CD8-positive, alpha-beta memory T cell (primary cell): ENCODE measurements around the gene CCDC138. TPM values are rescaled to one million over a fixed set of nuclear protein-coding genes. Genes with fewer than 3 reads are reported as not detected.
"Not testable (repeated sequence)": the region's sequence is repeated elsewhere in the genome, so short reads cannot be mapped to it uniquely, and the experiment has no call there.

Experiments
- CTCF ChIA-PET: fragments of 350-600 bp; sonication (Branson Sonifier 250); formaldehyde crosslinking; loops from one replicate; lab custom pipeline; 2021; ENCODE audit warnings: antibody characterized with exemption; lab: Charles Lee
- POLR2A ChIA-PET: fragments of 350-600 bp; sonication (Branson Sonifier 250); formaldehyde crosslinking; loops from one replicate; lab custom pipeline; 2021; ENCODE audit warnings: antibody characterized with exemption; lab: Charles Lee
- DNase-seq, 5 donors: peaks; one replicate each; pipeline versions ENCODE4 v3.0.0 to v3.0.0-alpha.2; 2020 to 2022; ENCODE audit warnings: mixed read lengths in 1 of 5
- H3K27ac ChIP-seq: one replicate; pipeline ENCODE4 v1.7.0; 2013; ENCODE audit warnings: low read depth, mild to moderate bottlenecking, low read length, moderate library complexity
- H3K27me3 ChIP-seq: 2 replicates; pipeline ENCODE4 v1.7.0; 2013; ENCODE audit warnings: low read length, mild to moderate bottlenecking; ENCODE audit not compliant: insufficient read depth, poor library complexity, severe bottlenecking
- H3K36me3 ChIP-seq: 2 replicates; pipeline ENCODE4 v1.7.0; 2013; ENCODE audit warnings: mild to moderate bottlenecking, low read length, moderate library complexity; ENCODE audit not compliant: insufficient read depth
- H3K4me1 ChIP-seq: 2 replicates; pipeline ENCODE4 v1.7.0; 2013; ENCODE audit warnings: mild to moderate bottlenecking, low read length, moderate library complexity; ENCODE audit not compliant: insufficient read depth
- H3K4me3 ChIP-seq: 2 replicates; pipeline ENCODE4 v1.7.0; 2013; ENCODE audit warnings: mild to moderate bottlenecking, low read length
- H3K9me3 ChIP-seq: 2 replicates; pipeline ENCODE4 v1.7.0; 2013; ENCODE audit warnings: mild to moderate bottlenecking, low read length
- H3K27ac Mint-ChIP-seq, 8 donors: one replicate each; pipeline ENCODE4 v1.8.0; 2020 to 2021; ENCODE audit warnings: mixed read lengths in 8 of 8, mild to moderate bottlenecking in 6 of 8, inconsistent platforms in 3 of 8, moderate library complexity in 3 of 8
- H3K27me3 Mint-ChIP-seq, 2 donors: one replicate each; pipeline ENCODE4 v1.8.0; 2020 to 2021; ENCODE audit warnings: mixed read lengths in 2 of 2, mild to moderate bottlenecking in 1 of 2, moderate library complexity in 1 of 2
- H3K36me3 Mint-ChIP-seq, 3 donors: one replicate each; pipeline ENCODE4 v1.8.0; 2020 to 2021; ENCODE audit warnings: mixed read lengths in 3 of 3, inconsistent platforms in 1 of 3, mild to moderate bottlenecking in 1 of 3
- H3K4me1 Mint-ChIP-seq, 3 donors: one replicate each; pipeline ENCODE4 v1.8.0; 2020 to 2021; ENCODE audit warnings: mixed read lengths in 3 of 3, inconsistent platforms in 1 of 3, mild to moderate bottlenecking in 1 of 3
- H3K4me3 Mint-ChIP-seq, 7 donors: one replicate each; pipeline ENCODE4 v1.8.0; 2020 to 2021; ENCODE audit warnings: mixed read lengths in 7 of 7, mild to moderate bottlenecking in 6 of 7, moderate library complexity in 4 of 7, inconsistent platforms in 2 of 7
- H3K9me3 Mint-ChIP-seq, 5 donors: one replicate each; pipeline ENCODE4 v1.8.0; 2020 to 2022; ENCODE audit warnings: mixed read lengths in 5 of 5, mild to moderate bottlenecking in 3 of 5, moderate library complexity in 2 of 5, inconsistent platforms in 1 of 5
- polyA plus RNA-seq: library from polyadenylated mRNA; unstranded; fragments of 300-500 nt; fragmentation: Illumina TruSeq; gene quantifications from one replicate; pipeline ENCODE4 v1.2.3, GENCODE V29; 2021
- total RNA-seq, 2 experiments: library from RNA; stranded (reverse); gene quantifications; one replicate each; pipeline ENCODE4 v1.2.3, GENCODE V29; 2021

The CCDC138 gene, protein sequence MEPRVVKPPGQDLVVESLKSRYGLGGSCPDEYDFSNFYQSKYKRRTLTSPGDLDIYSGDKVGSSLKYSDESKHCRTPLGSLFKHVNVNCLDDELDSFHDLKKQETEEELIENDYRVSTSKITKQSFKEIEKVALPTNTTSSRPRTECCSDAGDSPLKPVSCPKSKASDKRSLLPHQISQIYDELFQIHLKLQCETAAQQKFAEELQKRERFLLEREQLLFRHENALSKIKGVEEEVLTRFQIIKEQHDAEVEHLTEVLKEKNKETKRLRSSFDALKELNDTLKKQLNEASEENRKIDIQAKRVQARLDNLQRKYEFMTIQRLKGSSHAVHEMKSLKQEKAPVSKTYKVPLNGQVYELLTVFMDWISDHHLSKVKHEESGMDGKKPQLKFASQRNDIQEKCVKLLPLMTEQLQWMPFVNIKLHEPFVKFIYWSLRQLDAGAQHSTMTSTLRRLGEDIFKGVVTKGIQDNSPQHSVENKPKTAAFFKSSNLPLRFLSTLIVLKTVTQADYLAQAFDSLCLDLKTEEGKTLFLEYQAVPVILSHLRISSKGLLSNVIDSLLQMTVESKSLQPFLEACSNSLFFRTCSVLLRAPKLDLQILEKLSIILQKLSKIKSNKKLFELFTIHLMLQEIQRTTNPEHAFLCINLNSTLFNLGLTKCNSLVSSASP
- total RNA-seq: 10 to 100 TPM; 12.8 to 16.2 TPM
- 4.4 TPM for polyA plus RNA-seq

DNA sequence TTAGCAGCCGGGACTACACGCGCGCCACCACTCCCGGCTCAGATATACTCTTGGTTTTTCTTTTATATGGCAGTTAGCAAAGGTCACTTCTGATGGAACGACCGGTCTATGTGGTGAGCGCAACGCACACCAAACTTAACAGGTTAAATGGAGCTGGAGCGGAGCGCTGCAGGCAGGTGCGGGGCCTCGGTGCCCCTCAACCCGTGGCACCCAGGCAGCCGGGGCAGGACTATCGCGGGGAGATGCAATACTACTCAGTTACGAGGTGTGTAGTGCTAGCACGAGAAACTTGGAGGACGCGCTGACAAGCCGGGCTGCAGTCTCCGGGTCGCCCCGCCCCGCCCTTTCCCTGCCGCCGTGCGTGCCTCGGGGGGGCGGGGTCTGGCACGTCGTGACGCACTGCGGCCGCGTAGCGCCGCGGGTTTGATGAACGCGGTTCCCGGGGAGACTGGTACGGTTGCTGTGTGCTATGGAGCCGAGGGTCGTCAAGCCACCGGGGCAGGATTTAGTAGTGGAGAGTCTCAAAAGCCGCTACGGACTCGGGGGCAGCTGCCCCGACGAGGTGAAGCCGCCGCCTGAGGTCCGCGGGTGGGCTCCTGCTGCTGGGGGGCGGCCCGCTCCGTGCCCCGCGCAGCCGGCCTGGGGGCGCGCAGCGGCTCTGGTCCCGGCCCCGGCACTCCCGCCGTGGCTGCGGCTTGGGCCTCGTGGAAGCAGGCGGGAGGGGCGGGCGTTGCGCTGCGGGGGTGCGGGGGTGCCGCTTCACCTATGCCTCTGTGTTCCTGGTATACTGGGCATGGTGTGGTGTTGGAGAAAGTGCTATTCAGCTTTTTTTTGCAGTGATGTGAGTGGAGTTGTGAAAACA is at the start of gene CCDC138:
CCDC138 (plus strand) TSS at position 418 of the 862 bp plus-strand sequence; CDS start at position 470, 52 bp downstream.
- peak; percentile 85 to 92 (median 89) for DNase-seq
- CTCF ChIA-PET: no interaction called here
- Mint-ChIP-seq H3K4me3 (peak within 1 kb of the TSS; percentile 87 to 100 (median 96)), H3K9me3 (peaks cover 0 to 2% (median 0%) of the 10 kb centered on the region in 5 donors), H3K4me1 (peaks cover 14 to 24% (median 23%) of the 10 kb centered on the region in 3 donors), H3K36me3 (peaks cover 0 to 44% (median 15%) of the 10 kb centered on the region in 3 donors), H3K27me3 (peaks cover 0 to 3% of the 10 kb centered on the region in 2 donors), H3K27ac (peak within 1 kb of the TSS; percentile 30 to 100 (median 98))
- H3K27me3 ChIP-seq: no peaks in the 10 kb centered on the region
- no peaks in the 10 kb centered on the region for H3K9me3 ChIP-seq
- peaks cover 8% of the 10 kb centered on the region for H3K4me1 ChIP-seq
- peaks cover 12% of the 10 kb centered on the region for H3K36me3 ChIP-seq
- H3K27ac ChIP-seq: peak within 1 kb of the TSS; percentile 80
- POLR2A ChIA-PET: interaction anchor here (0.6 kb wide), 2 partner anchors 108 to 227 kb away, joined by 3 read pairs; no protein-coding TSS in a partner anchor
- H3K4me3 ChIP-seq: peak within 1 kb of the TSS; percentile 89

DNA sequence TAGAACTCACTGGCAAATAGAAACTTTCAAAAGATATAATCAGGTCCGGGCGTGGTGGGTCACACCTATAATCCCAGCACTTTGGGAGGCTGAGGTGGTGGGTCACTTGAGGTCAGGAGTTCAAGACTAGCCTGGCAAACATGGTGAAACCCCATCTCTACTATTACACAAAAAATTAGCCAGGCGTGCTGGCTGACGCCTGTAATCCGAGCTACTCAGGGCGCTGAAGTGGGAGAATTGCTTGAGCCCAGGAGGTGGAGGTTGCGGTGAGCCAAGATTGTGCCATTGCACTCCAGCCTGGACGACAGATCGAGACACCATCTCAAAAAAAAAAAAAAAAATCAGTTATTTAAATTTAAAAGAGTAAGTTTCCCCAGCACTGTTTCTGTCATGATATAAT is 28.6 kb upstream of the CCDC138 start:
- POLR2A ChIA-PET, CTCF ChIA-PET: not testable (repeated sequence)

DNA sequence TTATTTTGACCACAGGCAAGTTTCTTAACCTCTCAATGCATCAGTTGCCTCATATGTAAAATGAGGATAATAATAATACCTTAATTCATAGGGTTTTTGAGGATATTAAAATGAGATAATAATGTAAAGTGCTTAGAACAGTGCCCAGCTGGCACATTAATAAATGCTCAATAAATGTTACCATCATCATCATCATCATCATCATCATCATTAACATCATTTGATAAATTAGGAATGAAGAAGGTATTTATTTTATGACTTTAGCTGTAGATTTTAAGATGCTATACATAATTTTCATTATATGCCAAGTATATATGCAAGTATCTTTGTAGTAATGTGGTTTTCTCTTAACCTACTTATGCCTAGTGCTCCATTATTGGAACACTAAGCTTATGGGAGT is 24.0 kb upstream of the CCDC138 start:
- CTCF ChIA-PET, H3K4me3 Mint-ChIP-seq, POLR2A ChIA-PET: not testable (repeated sequence)

More for the DNA sequence above, 28.6 kb upstream of the CCDC138 start:
- H3K27me3 Mint-ChIP-seq, H3K27ac Mint-ChIP-seq, H3K9me3 Mint-ChIP-seq, H3K9me3 ChIP-seq, H3K27me3 ChIP-seq, H3K4me3 Mint-ChIP-seq, H3K27ac ChIP-seq, DNase-seq, H3K36me3 ChIP-seq, H3K4me1 Mint-ChIP-seq, H3K4me3 ChIP-seq, H3K4me1 ChIP-seq: not testable (repeated sequence)
- peaks cover 2 to 63% (median 14%) of the 10 kb centered on the region in 3 donors for H3K36me3 Mint-ChIP-seq

DNA sequence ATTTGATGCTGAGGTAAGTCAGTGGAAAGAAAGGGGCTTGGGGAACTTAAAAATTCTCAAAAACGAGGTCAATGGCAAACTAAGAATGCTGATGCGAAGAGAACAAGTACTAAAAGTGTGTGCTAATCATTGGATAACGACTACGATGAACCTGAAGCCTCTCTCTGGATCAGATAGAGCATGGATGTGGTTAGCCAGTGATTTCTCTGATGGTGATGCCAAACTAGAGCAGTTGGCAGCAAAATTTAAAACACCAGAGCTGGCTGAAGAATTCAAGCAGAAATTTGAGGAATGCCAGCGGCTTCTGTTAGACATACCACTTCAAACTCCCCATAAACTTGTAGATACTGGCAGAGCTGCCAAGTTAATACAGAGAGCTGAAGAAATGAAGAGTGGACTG is 19.9 kb upstream of the CCDC138 start:
- CTCF ChIA-PET, H3K4me3 Mint-ChIP-seq, H3K9me3 ChIP-seq, DNase-seq, H3K27me3 Mint-ChIP-seq, H3K4me1 ChIP-seq, POLR2A ChIA-PET, H3K27ac ChIP-seq, H3K4me3 ChIP-seq, H3K9me3 Mint-ChIP-seq, H3K27me3 ChIP-seq: not testable (repeated sequence)
- H3K36me3 ChIP-seq: peaks cover 24% of the 10 kb centered on the region
- H3K4me1 Mint-ChIP-seq: peaks cover 6 to 13% (median 10%) of the 10 kb centered on the region in 3 donors
- peaks cover 21 to 61% (median 23%) of the 10 kb centered on the region in 3 donors for H3K36me3 Mint-ChIP-seq
- peak overlapping the region in 1 of 8 donors; percentile 56 for H3K27ac Mint-ChIP-seq

More for the DNA sequence above, 24.0 kb upstream of the CCDC138 start:
- not testable (repeated sequence) for H3K27ac Mint-ChIP-seq, H3K4me1 ChIP-seq, H3K27me3 Mint-ChIP-seq, H3K27ac ChIP-seq, H3K4me3 ChIP-seq, H3K27me3 ChIP-seq, DNase-seq, H3K9me3 ChIP-seq, H3K9me3 Mint-ChIP-seq
- peaks cover 5 to 11% (median 5%) of the 10 kb centered on the region in 3 donors for H3K4me1 Mint-ChIP-seq
- peaks cover 21% of the 10 kb centered on the region for H3K36me3 ChIP-seq
- H3K36me3 Mint-ChIP-seq: peaks cover 21 to 61% (median 21%) of the 10 kb centered on the region in 3 donors

DNA sequence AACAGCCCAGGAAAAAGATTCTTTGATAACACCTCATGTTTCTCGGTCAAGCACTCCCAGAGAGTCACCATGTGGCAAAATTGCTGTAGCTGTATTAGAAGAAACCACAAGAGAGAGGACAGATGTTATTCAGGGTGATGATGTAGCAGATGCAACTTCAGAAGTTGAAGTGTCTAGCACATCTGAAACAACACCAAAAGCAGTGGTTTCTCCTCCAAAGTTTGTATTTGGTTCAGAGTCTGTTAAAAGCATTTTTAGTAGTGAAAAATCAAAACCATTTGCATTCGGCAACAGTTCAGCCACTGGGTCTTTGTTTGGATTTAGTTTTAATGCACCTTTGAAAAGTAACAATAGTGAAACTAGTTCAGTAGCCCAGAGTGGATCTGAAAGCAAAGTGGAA is 18.7 kb upstream of the CCDC138 start:
- CTCF ChIA-PET, H3K9me3 Mint-ChIP-seq, H3K4me3 ChIP-seq, H3K9me3 ChIP-seq, DNase-seq, H3K27ac ChIP-seq, H3K27me3 Mint-ChIP-seq, H3K4me3 Mint-ChIP-seq, POLR2A ChIA-PET, H3K4me1 ChIP-seq, H3K27me3 ChIP-seq: not testable (repeated sequence)
- peaks cover 30% of the 10 kb centered on the region for H3K36me3 ChIP-seq
- Mint-ChIP-seq H3K4me1 (peaks cover 6 to 13% (median 10%) of the 10 kb centered on the region in 3 donors), H3K36me3 (peaks cover 28 to 67% (median 29%) of the 10 kb centered on the region in 3 donors), H3K27ac (peak overlapping the region in 1 of 8 donors; percentile 51)

DNA sequence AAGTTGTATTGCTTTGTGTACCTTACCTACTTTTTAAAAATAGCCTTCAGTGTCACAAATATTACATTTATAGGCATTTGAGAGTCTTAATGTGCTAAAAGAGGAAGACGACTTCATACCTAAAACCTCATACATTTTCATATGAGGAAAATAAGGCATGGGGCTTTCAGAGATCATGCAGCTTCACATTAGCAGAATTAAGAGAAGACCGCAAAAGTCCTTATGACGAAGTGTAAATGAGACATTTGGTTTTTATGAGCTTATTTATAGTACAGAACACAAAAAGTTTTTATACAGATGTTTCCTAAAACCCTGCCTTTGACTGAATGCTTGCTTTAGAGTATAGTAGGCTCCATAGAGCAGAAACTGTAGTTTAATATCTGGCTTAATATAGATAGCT is 10.1 kb upstream of the CCDC138 start:
- no peak overlapping the region for H3K4me3 Mint-ChIP-seq
- POLR2A ChIA-PET: no interaction called here

DNA sequence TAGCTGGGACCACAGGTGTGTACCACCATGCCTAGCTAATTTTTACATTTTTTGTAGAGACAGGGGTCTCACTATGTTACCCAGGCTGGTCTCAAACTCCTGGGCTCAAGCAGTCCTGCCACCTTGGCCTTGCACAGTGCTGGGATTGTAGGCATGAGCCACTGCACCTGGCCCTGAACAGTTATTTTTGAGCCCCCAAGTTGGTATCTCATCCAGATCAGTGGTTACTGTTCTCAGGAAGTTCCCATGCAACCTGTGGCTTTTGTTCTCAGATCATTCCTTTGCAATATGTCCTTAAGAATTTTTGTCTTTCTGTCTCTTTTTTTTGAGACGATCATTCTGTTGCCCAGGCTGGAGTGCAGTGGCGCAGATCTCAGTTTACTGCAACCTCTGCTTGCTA is 7.7 kb upstream of the CCDC138 start:
- no peaks in the 10 kb centered on the region for H3K27me3 ChIP-seq
- no peaks in the 10 kb centered on the region for H3K9me3 ChIP-seq
- H3K27me3 Mint-ChIP-seq: no peaks in the 10 kb centered on the region
- POLR2A ChIA-PET: no interaction called here
- no peak for DNase-seq
- no peak overlapping the region for H3K4me3 Mint-ChIP-seq
- H3K36me3 ChIP-seq: peaks cover 22% of the 10 kb centered on the region
- CTCF ChIA-PET: no interaction called here
- H3K4me1 Mint-ChIP-seq: peaks cover 0 to 4% (median 2%) of the 10 kb centered on the region in 3 donors
- peaks cover 0 to 82% (median 25%) of the 10 kb centered on the region in 3 donors for H3K36me3 Mint-ChIP-seq
- no peak overlapping the region for H3K27ac ChIP-seq
- H3K27ac Mint-ChIP-seq: peak overlapping the region in 4 of 8 donors; percentile 47 to 63 (median 56)
- no peaks in the 10 kb centered on the region for H3K4me1 ChIP-seq
- no peak overlapping the region for H3K4me3 ChIP-seq
- no peaks in the 10 kb centered on the region for H3K9me3 Mint-ChIP-seq

More for the DNA sequence above, 10.1 kb upstream of the CCDC138 start:
- H3K9me3 Mint-ChIP-seq: no peaks in the 10 kb centered on the region
- H3K27me3 Mint-ChIP-seq: no peaks in the 10 kb centered on the region
- H3K9me3 ChIP-seq: no peaks in the 10 kb centered on the region
- CTCF ChIA-PET: no interaction called here
- H3K36me3 ChIP-seq: peaks cover 25% of the 10 kb centered on the region
- peaks cover 8 to 86% (median 25%) of the 10 kb centered on the region in 3 donors for H3K36me3 Mint-ChIP-seq
- peak overlapping the region in 3 of 8 donors; percentile 58 to 88 (median 71) for H3K27ac Mint-ChIP-seq
- no peak overlapping the region for H3K4me3 ChIP-seq
- no peak overlapping the region for H3K27ac ChIP-seq
- H3K4me1 ChIP-seq: no peaks in the 10 kb centered on the region
- no peaks in the 10 kb centered on the region for H3K27me3 ChIP-seq
- no peak for DNase-seq
- peaks cover 0 to 4% (median 2%) of the 10 kb centered on the region in 3 donors for H3K4me1 Mint-ChIP-seq
